ENCODE data around the gene TRMT1L.

TRMT1L gene

DNA sequence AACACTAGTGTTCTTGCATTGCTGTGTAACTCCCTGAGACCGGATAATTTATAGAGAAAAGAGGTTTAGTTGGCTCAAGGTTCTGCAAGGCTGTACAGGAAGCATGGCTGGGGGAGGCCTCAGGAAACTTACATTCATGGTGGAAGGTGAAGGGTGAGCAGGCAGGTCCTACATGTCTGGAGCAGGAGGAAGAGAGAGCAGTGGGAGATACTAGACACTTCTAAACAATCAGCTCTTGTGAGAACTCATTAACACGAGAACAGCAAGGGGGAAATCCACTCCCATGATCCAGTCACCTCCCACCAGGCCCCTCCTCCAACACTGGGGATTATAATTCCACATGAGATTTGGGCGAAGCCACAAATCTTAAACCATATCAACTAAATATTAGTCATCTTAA, 81.3 kb downstream of the TRMT1L start:
- no peak for ATAC-seq
- TF ChIP-seq, protein P1, sequence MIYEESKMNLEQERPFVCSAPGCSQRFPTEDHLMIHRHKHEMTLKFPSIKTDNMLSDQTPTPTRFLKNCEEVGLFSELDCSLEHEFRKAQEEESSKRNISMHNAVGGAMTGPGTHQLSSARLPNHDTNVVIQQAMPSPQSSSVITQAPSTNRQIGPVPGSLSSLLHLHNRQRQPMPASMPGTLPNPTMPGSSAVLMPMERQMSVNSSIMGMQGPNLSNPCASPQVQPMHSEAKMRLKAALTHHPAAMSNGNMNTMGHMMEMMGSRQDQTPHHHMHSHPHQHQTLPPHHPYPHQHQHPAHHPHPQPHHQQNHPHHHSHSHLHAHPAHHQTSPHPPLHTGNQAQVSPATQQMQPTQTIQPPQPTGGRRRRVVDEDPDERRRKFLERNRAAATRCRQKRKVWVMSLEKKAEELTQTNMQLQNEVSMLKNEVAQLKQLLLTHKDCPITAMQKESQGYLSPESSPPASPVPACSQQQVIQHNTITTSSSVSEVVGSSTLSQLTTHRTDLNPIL (CRISPR knock-in tag; IDR thresholded peaks at IDR 0.05; ENCODE audit: low read depth): no peak
- TF ChIP-seq ARNTL (CRISPR knock-in tag; IDR thresholded peaks at IDR 0.05; ENCODE audit: borderline replicate concordance, low read depth) (no peak), ISL1 (CRISPR knock-in tag; IDR thresholded peaks at IDR 0.05) (no peak), ZFP3 (CRISPR knock-in tag; IDR thresholded peaks at IDR 0.05) (no peak), TCF4 (CRISPR knock-in tag; IDR thresholded peaks at IDR 0.05; ENCODE audit: borderline replicate concordance) (no peak), ZNF70 (CRISPR knock-in tag; IDR thresholded peaks at IDR 0.05) (no peak), BACH2 (CRISPR knock-in tag; IDR thresholded peaks at IDR 0.05; ENCODE audit: borderline replicate concordance) (no peak)
- TF ChIP-seq, protein P2, sequence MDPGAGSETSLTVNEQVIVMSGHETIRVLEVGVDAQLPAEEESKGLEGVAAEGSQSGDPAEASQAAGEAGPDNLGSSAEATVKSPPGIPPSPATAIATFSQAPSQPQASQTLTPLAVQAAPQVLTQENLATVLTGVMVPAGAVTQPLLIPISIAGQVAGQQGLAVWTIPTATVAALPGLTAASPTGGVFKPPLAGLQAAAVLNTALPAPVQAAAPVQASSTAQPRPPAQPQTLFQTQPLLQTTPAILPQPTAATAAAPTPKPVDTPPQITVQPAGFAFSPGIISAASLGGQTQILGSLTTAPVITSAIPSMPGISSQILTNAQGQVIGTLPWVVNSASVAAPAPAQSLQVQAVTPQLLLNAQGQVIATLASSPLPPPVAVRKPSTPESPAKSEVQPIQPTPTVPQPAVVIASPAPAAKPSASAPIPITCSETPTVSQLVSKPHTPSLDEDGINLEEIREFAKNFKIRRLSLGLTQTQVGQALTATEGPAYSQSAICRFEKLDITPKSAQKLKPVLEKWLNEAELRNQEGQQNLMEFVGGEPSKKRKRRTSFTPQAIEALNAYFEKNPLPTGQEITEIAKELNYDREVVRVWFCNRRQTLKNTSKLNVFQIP (CRISPR knock-in tag; IDR thresholded peaks at IDR 0.05; ENCODE audit: borderline replicate concordance, low read depth): no peak
- TF ChIP-seq, protein P3, sequence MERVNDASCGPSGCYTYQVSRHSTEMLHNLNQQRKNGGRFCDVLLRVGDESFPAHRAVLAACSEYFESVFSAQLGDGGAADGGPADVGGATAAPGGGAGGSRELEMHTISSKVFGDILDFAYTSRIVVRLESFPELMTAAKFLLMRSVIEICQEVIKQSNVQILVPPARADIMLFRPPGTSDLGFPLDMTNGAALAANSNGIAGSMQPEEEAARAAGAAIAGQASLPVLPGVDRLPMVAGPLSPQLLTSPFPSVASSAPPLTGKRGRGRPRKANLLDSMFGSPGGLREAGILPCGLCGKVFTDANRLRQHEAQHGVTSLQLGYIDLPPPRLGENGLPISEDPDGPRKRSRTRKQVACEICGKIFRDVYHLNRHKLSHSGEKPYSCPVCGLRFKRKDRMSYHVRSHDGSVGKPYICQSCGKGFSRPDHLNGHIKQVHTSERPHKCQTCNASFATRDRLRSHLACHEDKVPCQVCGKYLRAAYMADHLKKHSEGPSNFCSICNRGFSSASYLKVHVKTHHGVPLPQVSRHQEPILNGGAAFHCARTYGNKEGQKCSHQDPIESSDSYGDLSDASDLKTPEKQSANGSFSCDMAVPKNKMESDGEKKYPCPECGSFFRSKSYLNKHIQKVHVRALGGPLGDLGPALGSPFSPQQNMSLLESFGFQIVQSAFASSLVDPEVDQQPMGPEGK (CRISPR knock-in tag; IDR thresholded peaks at IDR 0.05; ENCODE audit: borderline replicate concordance): no peak
- TF ChIP-seq, protein P4, sequence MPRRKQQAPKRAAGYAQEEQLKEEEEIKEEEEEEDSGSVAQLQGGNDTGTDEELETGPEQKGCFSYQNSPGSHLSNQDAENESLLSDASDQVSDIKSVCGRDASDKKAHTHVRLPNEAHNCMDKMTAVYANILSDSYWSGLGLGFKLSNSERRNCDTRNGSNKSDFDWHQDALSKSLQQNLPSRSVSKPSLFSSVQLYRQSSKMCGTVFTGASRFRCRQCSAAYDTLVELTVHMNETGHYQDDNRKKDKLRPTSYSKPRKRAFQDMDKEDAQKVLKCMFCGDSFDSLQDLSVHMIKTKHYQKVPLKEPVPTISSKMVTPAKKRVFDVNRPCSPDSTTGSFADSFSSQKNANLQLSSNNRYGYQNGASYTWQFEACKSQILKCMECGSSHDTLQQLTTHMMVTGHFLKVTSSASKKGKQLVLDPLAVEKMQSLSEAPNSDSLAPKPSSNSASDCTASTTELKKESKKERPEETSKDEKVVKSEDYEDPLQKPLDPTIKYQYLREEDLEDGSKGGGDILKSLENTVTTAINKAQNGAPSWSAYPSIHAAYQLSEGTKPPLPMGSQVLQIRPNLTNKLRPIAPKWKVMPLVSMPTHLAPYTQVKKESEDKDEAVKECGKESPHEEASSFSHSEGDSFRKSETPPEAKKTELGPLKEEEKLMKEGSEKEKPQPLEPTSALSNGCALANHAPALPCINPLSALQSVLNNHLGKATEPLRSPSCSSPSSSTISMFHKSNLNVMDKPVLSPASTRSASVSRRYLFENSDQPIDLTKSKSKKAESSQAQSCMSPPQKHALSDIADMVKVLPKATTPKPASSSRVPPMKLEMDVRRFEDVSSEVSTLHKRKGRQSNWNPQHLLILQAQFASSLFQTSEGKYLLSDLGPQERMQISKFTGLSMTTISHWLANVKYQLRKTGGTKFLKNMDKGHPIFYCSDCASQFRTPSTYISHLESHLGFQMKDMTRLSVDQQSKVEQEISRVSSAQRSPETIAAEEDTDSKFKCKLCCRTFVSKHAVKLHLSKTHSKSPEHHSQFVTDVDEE (CRISPR knock-in tag; IDR thresholded peaks at IDR 0.05): no peak

DNA sequence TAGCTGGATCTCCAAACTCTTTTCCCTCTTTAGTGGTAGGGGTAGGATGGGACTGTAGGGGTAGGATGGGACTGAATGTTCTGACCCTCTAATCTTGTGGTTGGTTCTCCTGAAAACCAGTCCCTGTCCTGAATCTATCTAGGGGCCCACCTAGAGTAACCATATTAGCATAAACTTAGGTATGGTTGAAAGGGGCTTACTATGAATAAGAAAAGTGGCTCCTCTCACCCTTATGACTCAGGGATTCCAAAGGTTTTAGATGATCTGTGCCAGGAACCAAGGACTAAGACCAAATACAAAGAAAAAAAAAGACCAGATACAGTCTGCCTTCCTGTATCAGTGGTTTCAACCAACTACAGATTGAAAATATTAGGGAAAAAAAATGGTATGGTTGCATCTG, 82.4 kb downstream of the TRMT1L start:
- TF ChIP-seq, protein P2 (CRISPR knock-in tag; IDR thresholded peaks at IDR 0.05; ENCODE audit: borderline replicate concordance, low read depth): no peak
- TF ChIP-seq RARB (CRISPR knock-in tag; IDR thresholded peaks at IDR 0.05): no peak
- ATAC-seq: peak; percentile 48; the same call in 2 of the 3 replicates

DNA sequence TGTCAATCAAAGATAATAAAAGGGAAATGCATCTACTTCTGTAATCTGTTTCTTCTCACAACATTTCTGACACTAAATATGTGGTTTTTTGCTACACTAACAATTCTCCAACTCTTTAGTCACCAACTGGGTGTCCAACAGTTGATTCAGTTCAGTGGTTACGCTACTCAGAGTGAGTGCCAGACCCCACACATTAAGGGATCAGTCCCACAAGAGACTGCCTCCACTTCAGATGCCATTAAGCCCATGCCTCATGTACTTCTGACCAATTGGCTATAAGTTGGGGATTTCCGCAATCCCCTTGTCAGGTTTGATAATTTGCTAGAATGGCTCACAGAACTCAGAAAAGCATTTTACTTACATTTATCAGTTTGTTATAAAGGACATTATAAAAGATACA, 83.0 kb downstream of the TRMT1L start:
- no peak for TF ChIP-seq ZNF565 (CRISPR knock-in tag; conservative IDR thresholded peaks at IDR 0.05; ENCODE audit: low read depth)
- TF ChIP-seq, protein P1 (CRISPR knock-in tag; IDR thresholded peaks at IDR 0.05; ENCODE audit: low read depth): no peak
- no peak for TF ChIP-seq ZNF8 (CRISPR knock-in tag; IDR thresholded peaks at IDR 0.05)
- no peak for TF ChIP-seq ZFP30 (CRISPR knock-in tag; IDR thresholded peaks at IDR 0.05)
- TF ChIP-seq ARNTL (CRISPR knock-in tag; IDR thresholded peaks at IDR 0.05; ENCODE audit: borderline replicate concordance, low read depth): no peak
- TF ChIP-seq ZFP3 (CRISPR knock-in tag; IDR thresholded peaks at IDR 0.05): no peak
- TF ChIP-seq, protein P3 (CRISPR knock-in tag; IDR thresholded peaks at IDR 0.05; ENCODE audit: borderline replicate concordance): no peak
- no peak for TF ChIP-seq ZNF70 (CRISPR knock-in tag; IDR thresholded peaks at IDR 0.05)
- no peak for TF ChIP-seq BACH2 (CRISPR knock-in tag; IDR thresholded peaks at IDR 0.05; ENCODE audit: borderline replicate concordance)
- TF ChIP-seq ESRRG (CRISPR knock-in tag; IDR thresholded peaks at IDR 0.05): no peak
- TF ChIP-seq SNAI2 (CRISPR knock-in tag; IDR thresholded peaks at IDR 0.05): no peak
- no peak for TF ChIP-seq ISL1 (CRISPR knock-in tag; IDR thresholded peaks at IDR 0.05)
- no peak for TF ChIP-seq PPARA (CRISPR knock-in tag; IDR thresholded peaks at IDR 0.05; ENCODE audit: borderline replicate concordance)
- TF ChIP-seq TOX (CRISPR knock-in tag; IDR thresholded peaks at IDR 0.05; ENCODE audit: borderline replicate concordance): no peak
- ATAC-seq: no peak; the same call in 2 of the 3 replicates

Measured in SK-N-SH treated with all-trans-retinoic acid at 6 μM for 48 hours (cell line).